Neuronal stem cell (in vitro differentiated cells): ENCODE data around the gene PARN.

Experiments used
- DNase-seq: peaks from one replicate; pipeline ENCODE4 v3.0.0-alpha.2; 2013; ENCODE audit warnings: low spot score
- H2AFZ ChIP-seq: one replicate; pipeline ENCODE4 v1.6.1; 2013; ENCODE audit warnings: mild to moderate bottlenecking, low read length, inconsistent platforms
- H2AK5ac ChIP-seq: 2 replicates; pipeline ENCODE4 v1.6.1; 2013; ENCODE audit warnings: low read depth, mild to moderate bottlenecking, inconsistent platforms, low read length, moderate library complexity, mixed read lengths
- H2BK120ac ChIP-seq: 2 replicates; pipeline ENCODE4 v1.6.1; 2013; ENCODE audit warnings: low read depth, mild to moderate bottlenecking, inconsistent platforms, low read length, moderate library complexity, mixed read lengths
- H2BK12ac ChIP-seq: one replicate; pipeline ENCODE4 v1.6.1; 2013; ENCODE audit warnings: low read length, inconsistent platforms
- H2BK15ac ChIP-seq: 2 replicates; pipeline ENCODE4 v1.6.1; 2013; ENCODE audit warnings: mild to moderate bottlenecking, low read length, inconsistent platforms, mixed read lengths
- H2BK5ac ChIP-seq: one replicate; pipeline ENCODE4 v1.6.1; 2013; ENCODE audit warnings: inconsistent platforms, mild to moderate bottlenecking, low read length, moderate library complexity
- H3K14ac ChIP-seq: one replicate; pipeline ENCODE4 v1.6.1; 2013; ENCODE audit warnings: low read length, inconsistent platforms
- H3K18ac ChIP-seq: 2 replicates; pipeline ENCODE4 v1.6.1; 2013; ENCODE audit warnings: low read length, inconsistent platforms
- H3K23ac ChIP-seq: 2 replicates; pipeline ENCODE4 v1.6.1; 2013; ENCODE audit warnings: low read depth, mild to moderate bottlenecking, mixed read lengths, low read length, inconsistent platforms; ENCODE audit not compliant: poor library complexity
- H3K27ac ChIP-seq: replicated peaks from 3 replicates; pipeline ENCODE4 v1.5.1; 2013; ENCODE audit warnings: low read length, inconsistent platforms
- H3K27me3 ChIP-seq, 3 experiments: 2 replicates each; pipeline ENCODE4 v1.6.1; 2013; ENCODE audit warnings: low read length in 3 of 3, mild to moderate bottlenecking in 2 of 3, inconsistent platforms in 1 of 3, low read depth in 1 of 3, mixed read lengths in 1 of 3, moderate library complexity in 1 of 3; ENCODE audit not compliant: control insufficient read depth in 3 of 3, insufficient read depth in 3 of 3
- H3K36me3 ChIP-seq, 2 donors: replicated peaks in 1 of 2; 2 replicates each; pipeline ENCODE4 v1.6.1; 2013; ENCODE audit warnings: low read length in 2 of 2; ENCODE audit not compliant: control insufficient read depth in 2 of 2, insufficient read depth in 2 of 2
- H3K4ac ChIP-seq: 2 replicates; pipeline ENCODE4 v1.6.1; 2013; ENCODE audit warnings: inconsistent platforms, mild to moderate bottlenecking, low read length, moderate library complexity
- H3K4me1 ChIP-seq, 2 donors: 1 replicate in 1 of 2; 2 replicates in 1 of 2; pipeline ENCODE4 v1.6.1; 2013; ENCODE audit warnings: low read length in 2 of 2, low read depth in 1 of 2; ENCODE audit not compliant: control insufficient read depth in 2 of 2, insufficient read depth in 1 of 2
- H3K4me2 ChIP-seq: one replicate; pipeline ENCODE4 v1.6.1; 2013; ENCODE audit warnings: mild to moderate bottlenecking, low read length, inconsistent platforms; ENCODE audit not compliant: insufficient read depth, poor library complexity, severe bottlenecking
- H3K4me3 ChIP-seq, 2 donors: 2 replicates each; pipeline ENCODE4 v1.5.1; 2013; ENCODE audit warnings: low read length in 2 of 2, mild to moderate bottlenecking in 2 of 2, inconsistent platforms in 1 of 2, moderate library complexity in 1 of 2
- H3K79me1 ChIP-seq: one replicate; pipeline ENCODE4 v1.6.1; 2013; ENCODE audit warnings: low read depth, mild to moderate bottlenecking, inconsistent platforms, low read length, moderate library complexity
- H3K9ac ChIP-seq: one replicate; pipeline ENCODE4 v1.6.1; 2013; ENCODE audit warnings: mild to moderate bottlenecking, low read depth, low read length, inconsistent platforms; ENCODE audit not compliant: poor library complexity
- H3K9me3 ChIP-seq, 2 donors: replicated peaks in 1 of 2; 2 replicates each; pipeline versions ENCODE3 to v1.6.1; 2013; ENCODE audit warnings: low read length in 2 of 2, mild to moderate bottlenecking in 2 of 2, inconsistent platforms in 1 of 2, low read depth in 1 of 2, mixed read lengths in 1 of 2, moderate library complexity in 1 of 2; ENCODE audit not compliant: control insufficient read depth in 2 of 2, insufficient read depth in 1 of 2
- H4K8ac ChIP-seq: one replicate; pipeline ENCODE4 v1.6.1; 2013; ENCODE audit warnings: low read depth, mild to moderate bottlenecking, inconsistent platforms, low read length, moderate library complexity
- H4K91ac ChIP-seq: one replicate; pipeline ENCODE4 v1.6.1; 2013; ENCODE audit warnings: low read length, low read depth, mild to moderate bottlenecking, inconsistent platforms; ENCODE audit not compliant: poor library complexity
- WGBS, 2 donors: extraction: QIAGEN DNeasy Blood & Tissue Kit; methylation state at CpG; one replicate each; pipeline ENCODE4 v1.1.7; 2013; ENCODE audit warnings: missing lambda C conversion rate in 2 of 2, mixed read lengths in 1 of 2; ENCODE audit not compliant: insufficient read length in 2 of 2, insufficient replicate concordance in 1 of 2; ENCODE audit errors: extremely low coverage in 2 of 2; 5-methylcytosine and 5-hydroxymethylcytosine counted together

The PARN gene

GRCh38 chr16:14608111-14608566 lies 21.9 kb downstream of the PARN start:
- Histone ChIP-seq H2BK15ac (no peak overlapping the region), H2BK120ac (no peak overlapping the region), H3K4me1 (peaks cover 0 to 2% of the 10 kb centered on the region in 2 donors), H3K14ac (no peak overlapping the region), H2BK12ac (no peak overlapping the region), H3K23ac (no peak overlapping the region), H3K18ac (no peak overlapping the region), H3K36me3 (peaks cover 25 to 91% of the 10 kb centered on the region in 2 donors), H4K91ac (no peak overlapping the region), H3K9me3 (no peaks in the 10 kb centered on the region), H3K4ac (no peak overlapping the region), H3K79me1 (no peaks in the 10 kb centered on the region), H2BK5ac (no peak overlapping the region), H3K27ac (no peak overlapping the region), H3K4me3 (no peak overlapping the region), H3K4me2 (no peak overlapping the region), H4K8ac (no peak overlapping the region), H2AK5ac (no peak overlapping the region), H3K27me3 (no peaks in the 10 kb centered on the region), H3K9ac (no peak overlapping the region), H2AFZ (no peak overlapping the region)
- no peak for DNase-seq
- no CpG with 5 or more reads among the region's 4 CpGs for WGBS, 2 donors

- no peak overlapping the region for H3K14ac ChIP-seq
- no peak overlapping the region for H3K18ac ChIP-seq
- H2BK120ac ChIP-seq, result no peak overlapping the region
- no peak overlapping the region for H2AFZ ChIP-seq
- H2BK12ac ChIP-seq, result no peak overlapping the region
- H3K27ac ChIP-seq, result no peak overlapping the region
- no peak overlapping the region for H2BK15ac ChIP-seq
- H3K4me2 ChIP-seq, result no peak overlapping the region
- no peak overlapping the region for H2BK5ac ChIP-seq
- H3K4ac ChIP-seq, result no peak overlapping the region
- H2AK5ac ChIP-seq, result no peak overlapping the region
- no peaks in the 10 kb centered on the region for H3K27me3 ChIP-seq
- H3K4me3 ChIP-seq, result no peak overlapping the region
- H3K9ac ChIP-seq, result no peak overlapping the region
- WGBS, 2 donors, result no CpG with 5 or more reads among the region's 6 CpGs
- H3K79me1 ChIP-seq, result no peaks in the 10 kb centered on the region
- peaks cover 28 to 93% of the 10 kb centered on the region in 2 donors for H3K36me3 ChIP-seq
- H4K8ac ChIP-seq, result no peak overlapping the region
- no peaks in the 10 kb centered on the region for H3K9me3 ChIP-seq
- H4K91ac ChIP-seq, result no peak overlapping the region
- H3K4me1 ChIP-seq, result peaks cover 0 to 2% of the 10 kb centered on the region in 2 donors
- no peak overlapping the region for H3K23ac ChIP-seq
- no peak for DNase-seq
Observed at GRCh38 chr16:14606102-14606501, 24.0 kb downstream of the PARN start.

- Histone ChIP-seq H3K27me3 (no peaks in the 10 kb centered on the region), H4K8ac (no peak overlapping the region), H3K18ac (no peak overlapping the region), H3K4me2 (no peak overlapping the region), H3K23ac (no peak overlapping the region), H3K9ac (no peak overlapping the region), H3K14ac (no peak overlapping the region), H3K27ac (no peak overlapping the region), H2AFZ (no peak overlapping the region), H3K79me1 (no peaks in the 10 kb centered on the region), H3K4ac (no peak overlapping the region), H3K4me1 (no peaks in the 10 kb centered on the region), H2BK120ac (no peak overlapping the region), H3K4me3 (no peak overlapping the region), H2AK5ac (no peak overlapping the region), H2BK5ac (no peak overlapping the region), H3K36me3 (peaks cover 22 to 93% of the 10 kb centered on the region in 2 donors), H2BK15ac (no peak overlapping the region), H2BK12ac (no peak overlapping the region), H3K9me3 (no peaks in the 10 kb centered on the region), H4K91ac (no peak overlapping the region)
- WGBS, 2 donors, result no CpG with 5 or more reads among the region's 6 CpGs
- DNase-seq, result no peak
Observed at GRCh38 chr16:14602443-14602963, 27.6 kb downstream of the PARN start.

GRCh38 chr16:14600164-14600563 lies 29.9 kb downstream of the PARN start:
- WGBS, 2 donors, result 100% methylated on average over 1 of the region's 2 CpGs; no CpG with 5 or more reads in 1 of the 2 donors

More at GRCh38 chr16:14600164-14600563, 29.9 kb downstream of the PARN start:
- H2AK5ac ChIP-seq, result no peak overlapping the region
- H2BK12ac ChIP-seq, result no peak overlapping the region
- H3K4ac ChIP-seq, result no peak overlapping the region
- no peak overlapping the region for H2BK5ac ChIP-seq
- no peaks in the 10 kb centered on the region for H3K27me3 ChIP-seq
- no peaks in the 10 kb centered on the region for H3K9me3 ChIP-seq
- H3K9ac ChIP-seq, result no peak overlapping the region
- no peak overlapping the region for H3K23ac ChIP-seq
- no peak overlapping the region for H3K18ac ChIP-seq
- no peak overlapping the region for H3K4me2 ChIP-seq
- H2BK120ac ChIP-seq, result no peak overlapping the region
- no peak overlapping the region for H4K8ac ChIP-seq
- no peak overlapping the region for H4K91ac ChIP-seq
- H3K27ac ChIP-seq, result no peak overlapping the region
- no peak overlapping the region for H2BK15ac ChIP-seq
- H3K79me1 ChIP-seq, result no peaks in the 10 kb centered on the region
- DNase-seq, result no peak
- H3K36me3 ChIP-seq, result peaks cover 17 to 90% of the 10 kb centered on the region in 2 donors
- H3K4me3 ChIP-seq, result no peak overlapping the region
- no peak overlapping the region for H3K14ac ChIP-seq
- H3K4me1 ChIP-seq, result no peaks in the 10 kb centered on the region
- no peak overlapping the region for H2AFZ ChIP-seq
